Islet precursor cell (in vitro differentiated cells): Measurements from ENCODE around the gene MBP.
"Not testable (repeated sequence)": the region's sequence is repeated elsewhere in the genome, so short reads cannot be mapped to it uniquely, and the experiment has no call there.

Experiments used
- DNase-seq: peaks from one replicate; pipeline ENCODE4 v3.0.0-alpha.2; 2018

Gene MBP

GRCh38 chr18:76982841-76983583 is 149.6 kb downstream of the MBP start:
- peak; percentile 95 for DNase-seq

- peak; percentile 29 for DNase-seq
Measured at GRCh38 chr18:76982038-76982437, 150.5 kb downstream of the MBP start.

- DNase-seq: peak; percentile 37
Measured at GRCh38 chr18:76981396-76981968, 151.1 kb downstream of the MBP start.

GRCh38 chr18:76980663-76981395 is 151.8 kb downstream of the MBP start:
- peak; percentile 40 for DNase-seq

GRCh38 chr18:76979906-76980305 is 152.7 kb downstream of the MBP start:
- peak; percentile 19 for DNase-seq

GRCh38 chr18:76979111-76979751 is 153.4 kb downstream of the MBP start:
- peak; percentile 37 for DNase-seq

GRCh38 chr18:76978616-76979015 is 154.0 kb downstream of the MBP start:
- DNase-seq: peak; percentile 28

GRCh38 chr18:76977684-76978232 is 154.8 kb downstream of the MBP start:
- DNase-seq: peak; percentile 29

GRCh38 chr18:76977108-76977621 is 155.4 kb downstream of the MBP start:
- DNase-seq: peak; percentile 46

- peak; percentile 44 for DNase-seq
Measured at GRCh38 chr18:76975577-76976110, 156.9 kb downstream of the MBP start.

GRCh38 chr18:76974386-76974785 is 158.2 kb downstream of the MBP start:
- peak; percentile 22 for DNase-seq

- peak; percentile 44 for DNase-seq
Measured at GRCh38 chr18:76973520-76974266, 158.9 kb downstream of the MBP start.

GRCh38 chr18:76972846-76973519 is 159.6 kb downstream of the MBP start:
- no peak for DNase-seq

GRCh38 chr18:76972241-76972640 is 160.3 kb downstream of the MBP start:
- DNase-seq: no peak

GRCh38 chr18:76970770-76971559 is 161.6 kb downstream of the MBP start:
- DNase-seq: peak; percentile 23

GRCh38 chr18:76967721-76968472 is 164.7 kb downstream of the MBP start:
- peak; percentile 59 for DNase-seq

GRCh38 chr18:76967299-76967698 is 165.3 kb downstream of the MBP start:
- not testable (repeated sequence) for DNase-seq

GRCh38 chr18:76965555-76966151 is 166.9 kb downstream of the MBP start:
- DNase-seq: peak; percentile 14

- no peak for DNase-seq
Measured at GRCh38 chr18:76963936-76964335, 168.6 kb downstream of the MBP start.
